Keratinocyte (primary cell): ENCODE measurements around the gene IL36RN.

Experiments
- CTCF ChIP-seq, 3 experiments: IDR thresholded peaks in 1 of 3; conservative IDR thresholded peaks in 1 of 3; optimal IDR thresholded peaks in 1 of 3; 2 replicates in 2 of 3; 3 replicates in 1 of 3; pipeline versions ENCODE3 to v1.5.1; 2011; ENCODE audit warnings: low read length in 3 of 3, mild to moderate bottlenecking in 3 of 3, moderate library complexity in 2 of 3, control low read depth in 1 of 3, inconsistent platforms in 1 of 3; ENCODE audit not compliant: insufficient read depth in 2 of 3; ENCODE audit errors: extremely low read depth in 1 of 3
- EZH2 ChIP-seq: IDR thresholded peaks from one replicate; pipeline ENCODE4 v1.6.1; 2012; ENCODE audit warnings: inconsistent platforms, mild to moderate bottlenecking, low read length, moderate library complexity

GRCh38 chr2:113064281-113064680 is 5.3 kb downstream of the IL36RN start:
- TF ChIP-seq CTCF (optimal IDR thresholded peaks at IDR 0.05 in 1 of 3, IDR thresholded peaks at IDR 0.05 in 1 of 3, conservative IDR thresholded peaks at IDR 0.05 in 1 of 3; ENCODE audit: extremely low read depth in 1 of 3, insufficient read depth in 2 of 3, low read length in 3 of 3) (no peak), EZH2 (no peak)
